HT1080 (cell line): ENCODE data around the gene SPSB4. TPM values are rescaled to one million over a fixed set of nuclear protein-coding genes. Genes with fewer than 3 reads are reported as not detected.
A peak's percentile ranks its signal among the peaks of the same experiment; 100 is the strongest.
"Not testable (repeated sequence)": the region's sequence is repeated elsewhere in the genome, so short reads cannot be mapped to it uniquely, and the experiment has no call there.

ENCODE experiments used
- DNase-seq: peaks from one replicate; pipeline ENCODE4 v3.0.0-alpha.2; 2015; ENCODE audit warnings: low read depth
- polyA plus RNA-seq, 2 experiments: library from polyadenylated mRNA; depleted of rRNA; stranded (reverse); fragments of >200 nt; gene quantifications; 2 replicates each; pipeline ENCODE4 v1.2.3, GENCODE V29; 2015
- total RNA-seq: library from RNA; depleted of rRNA; stranded (reverse); fragments of >200 nt; shearing (Covaris generic); gene quantifications from 2 replicates; pipeline ENCODE4 v1.2.3, GENCODE V29; 2014; rRNA removed

SPSB4 gene
- not detected in 2 replicates for total RNA-seq
- polyA plus RNA-seq (2015; cell fraction: cytosol; rRNA removed) = not detected in 2 replicates
- polyA plus RNA-seq (2015; cell fraction: nucleus; rRNA removed) = not detected in 2 replicates

DNA sequence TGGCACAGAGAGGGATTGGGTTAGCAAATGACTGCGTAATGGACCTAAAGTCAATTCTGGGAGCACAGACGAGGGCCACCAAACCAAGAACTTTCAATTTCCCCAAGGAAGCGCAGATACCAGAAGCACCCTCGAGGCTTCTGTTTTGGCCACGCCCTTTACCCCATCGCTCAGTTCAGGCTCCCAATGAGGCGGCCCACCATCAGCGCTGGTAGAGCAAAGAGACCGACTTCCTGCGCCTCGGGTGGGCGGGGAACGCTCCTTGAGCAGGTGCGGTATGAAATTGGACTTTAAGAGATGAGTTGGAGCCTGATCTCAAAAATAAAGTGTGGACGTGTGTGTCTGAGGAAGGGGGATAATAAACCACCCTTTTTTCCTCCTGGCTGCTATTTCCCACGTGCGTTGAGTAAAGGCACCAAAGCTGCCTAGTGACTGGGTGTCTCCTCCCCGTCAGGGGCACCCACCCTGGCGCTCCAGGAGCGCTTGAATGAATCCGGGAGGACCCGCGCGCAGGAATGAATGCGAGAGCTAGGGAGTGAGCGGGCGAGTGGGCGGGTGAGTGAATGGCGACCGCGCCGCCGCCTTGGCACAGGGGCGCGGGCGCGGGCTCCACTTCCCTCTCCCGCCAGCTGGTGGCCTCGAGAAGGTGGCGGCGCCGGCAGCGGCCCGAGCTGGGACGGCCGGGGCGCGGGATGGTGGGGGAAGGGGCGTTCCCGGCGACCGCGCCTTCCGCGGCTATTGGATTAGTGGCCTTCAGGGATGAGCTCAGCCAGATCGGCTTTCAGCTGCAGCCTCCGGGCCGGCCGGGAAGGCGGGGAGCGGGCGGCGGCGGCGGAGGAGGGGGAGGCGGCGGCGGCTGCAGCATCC, at the start of gene SPSB4:
TSS of gene SPSB4 (plus strand) at position 772 of the 867 bp plus-strand sequence. CDS start 14,758 bp downstream, outside the sequence.
- DNase-seq = no peak

DNA sequence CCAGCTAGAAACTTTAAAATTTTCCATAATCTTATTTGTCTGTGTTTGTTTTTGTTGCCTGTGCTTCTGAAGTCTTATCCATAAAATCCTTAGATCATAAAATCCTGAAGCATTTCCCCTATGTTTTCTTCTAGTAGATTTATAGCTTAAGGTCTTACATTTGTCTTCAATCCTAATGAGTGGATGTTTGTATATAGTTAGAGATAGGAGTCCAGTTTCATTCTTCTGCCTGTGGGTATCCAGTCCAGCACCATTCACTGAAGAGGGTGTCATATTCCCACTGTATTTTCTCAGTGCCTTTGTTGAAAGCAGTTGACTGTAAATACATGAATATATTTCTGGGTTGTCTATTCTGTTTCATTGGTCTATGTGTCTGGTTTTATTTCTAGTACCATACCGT, 44.8 kb upstream of the SPSB4 start:
- DNase-seq = no peak

DNA sequence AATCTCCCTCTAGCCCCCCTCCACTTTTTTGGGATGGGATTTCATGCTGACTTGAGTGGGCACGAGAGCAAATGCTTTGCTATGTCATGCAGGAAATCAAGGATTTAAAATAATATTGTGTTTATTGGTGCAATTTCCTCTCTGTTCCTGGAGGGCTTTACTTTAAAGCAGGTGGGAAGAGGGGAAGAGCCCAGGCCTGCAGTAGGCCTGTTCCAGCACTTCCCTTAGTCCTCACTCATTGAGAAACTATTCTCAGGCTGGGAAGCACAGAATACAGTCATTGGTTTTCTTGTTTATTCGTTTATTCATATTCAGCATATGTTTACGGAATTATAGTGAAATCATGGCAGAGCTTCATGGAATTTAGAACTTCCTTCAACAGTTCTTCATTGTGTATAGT, 41.7 kb upstream of the SPSB4 start:
- no peak for DNase-seq

DNA sequence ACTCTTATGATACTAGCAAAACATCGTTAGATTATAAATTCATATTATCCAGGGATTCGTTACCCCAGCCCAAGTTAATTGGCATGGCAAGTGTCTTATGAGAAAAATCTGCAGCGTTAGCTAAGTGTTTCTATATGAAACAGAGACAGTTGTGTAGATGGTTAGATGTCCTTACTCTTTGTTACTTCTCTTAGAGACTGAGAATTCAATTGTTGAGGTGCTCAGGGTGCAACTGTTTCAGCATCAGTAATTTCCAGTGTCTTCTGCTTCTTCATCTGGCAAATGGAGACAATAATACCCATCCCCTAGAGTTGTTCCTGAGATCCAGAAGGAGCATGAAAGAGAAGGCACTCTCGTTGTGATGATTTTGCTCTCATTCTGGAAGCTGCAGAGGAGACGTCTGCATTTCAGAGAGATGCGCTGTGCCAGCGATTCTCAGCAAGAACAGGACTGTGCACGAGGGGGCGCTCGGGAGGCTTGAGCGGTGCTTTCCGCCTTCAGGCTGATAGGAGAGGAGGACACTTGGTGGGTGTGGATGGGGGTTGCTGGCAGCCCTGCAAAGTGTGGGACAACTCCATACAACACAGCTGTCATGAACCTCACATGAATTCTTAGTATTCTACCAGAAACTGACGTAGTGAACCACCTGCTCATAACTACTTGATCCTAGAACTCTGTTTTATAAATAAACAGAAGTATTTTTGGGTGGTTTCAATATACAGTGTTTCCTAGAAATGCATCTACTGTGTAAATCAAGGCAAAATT, 39.7 kb upstream of the SPSB4 start:
- DNase-seq = peak; percentile 59

DNA sequence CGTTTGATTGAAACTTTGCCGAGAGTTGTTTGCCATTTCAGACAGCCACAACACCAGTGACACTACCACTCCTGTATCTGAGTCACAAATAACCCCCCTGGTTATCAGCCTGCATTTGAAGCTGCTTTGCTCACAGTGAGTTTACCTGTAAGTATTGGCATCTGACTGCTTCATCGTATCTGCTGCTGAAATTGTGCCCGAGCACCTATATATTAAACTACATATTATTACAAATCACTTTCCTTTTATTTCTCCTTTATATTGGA, 39.2 kb upstream of the SPSB4 start:
- no peak for DNase-seq

DNA sequence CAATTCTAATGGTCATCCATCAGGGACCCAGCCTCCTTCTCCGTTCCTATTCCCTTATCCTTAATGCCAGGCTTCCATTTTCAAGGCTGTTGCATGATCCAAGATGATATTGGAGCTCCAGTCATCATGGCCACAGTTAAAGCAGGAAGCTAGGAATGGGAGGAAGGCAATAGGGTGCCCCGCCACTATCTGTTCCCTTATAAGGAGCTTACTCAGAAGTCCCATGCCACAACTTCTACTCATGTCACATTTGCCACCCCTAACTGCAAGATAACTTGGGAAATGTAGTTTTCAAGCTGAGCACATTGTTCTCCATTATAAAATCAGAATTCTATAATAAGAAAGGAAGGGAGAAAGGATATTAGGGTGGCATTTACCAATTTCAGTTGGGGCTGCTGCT, 38.6 kb upstream of the SPSB4 start:
- DNase-seq = no peak

DNA sequence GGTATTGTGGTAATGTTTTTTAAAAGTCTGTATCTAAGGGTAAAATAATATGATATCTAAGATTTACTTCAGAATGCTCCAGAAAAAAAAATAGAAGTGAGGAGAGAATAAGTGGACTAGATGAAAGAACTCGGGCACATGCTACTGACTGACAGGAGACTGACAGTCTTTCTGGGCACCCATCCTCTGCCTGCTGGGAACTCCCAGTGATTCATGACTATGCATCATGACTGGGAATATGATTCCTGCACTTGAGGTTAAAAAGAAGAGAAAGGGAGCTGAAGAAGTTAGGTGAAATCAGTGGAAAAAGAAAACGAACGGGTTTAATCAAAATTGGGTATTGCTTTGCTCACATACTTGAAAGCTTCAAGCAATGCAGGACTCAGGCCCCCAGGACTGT, 35.7 kb upstream of the SPSB4 start:
- peak; percentile 75 for DNase-seq

DNA sequence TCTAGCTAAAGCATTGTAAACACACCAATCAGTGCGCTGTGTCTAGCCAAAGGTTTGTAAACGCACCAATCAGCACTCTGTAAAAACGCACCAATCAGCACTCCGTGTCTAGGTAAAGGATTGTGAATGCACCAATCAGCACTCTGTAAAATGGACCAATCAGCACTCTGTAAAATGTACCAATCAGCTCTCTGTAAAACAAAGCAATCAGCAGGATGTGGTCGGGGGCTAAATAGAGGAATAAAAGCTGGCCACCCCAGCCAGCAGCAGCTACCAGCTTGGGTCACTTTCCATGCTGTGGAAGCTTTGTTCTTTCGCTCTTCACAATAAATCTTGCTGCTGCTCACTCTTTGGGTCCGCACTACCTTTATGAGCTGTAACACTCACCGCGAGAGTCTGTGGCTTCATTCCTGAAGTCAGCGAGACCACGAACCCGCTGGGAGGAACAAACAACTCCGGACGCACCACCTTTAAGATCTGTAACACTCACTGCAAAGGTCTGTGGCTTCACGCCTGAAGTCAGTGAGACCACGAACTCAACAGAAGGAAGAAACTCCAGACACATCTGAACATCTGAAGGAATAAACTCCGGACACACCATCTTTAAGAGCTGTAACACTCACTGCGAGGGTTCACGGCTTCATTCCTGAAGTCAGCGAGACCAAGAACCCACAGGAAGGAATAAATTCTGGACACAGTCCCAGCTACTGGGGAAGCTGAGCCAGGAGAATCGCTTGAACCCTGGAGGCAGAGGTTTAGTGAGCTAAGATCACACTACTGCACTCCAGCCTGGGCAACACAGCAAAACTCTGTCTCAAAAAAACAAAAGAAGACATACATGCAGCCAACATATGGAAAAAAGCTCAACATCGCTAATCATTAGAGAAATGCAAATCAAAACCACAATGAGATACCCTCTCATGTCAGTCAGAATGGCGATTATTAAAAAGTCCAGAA, 33.5 kb upstream of the SPSB4 start:
- DNase-seq = not testable (repeated sequence)

DNA sequence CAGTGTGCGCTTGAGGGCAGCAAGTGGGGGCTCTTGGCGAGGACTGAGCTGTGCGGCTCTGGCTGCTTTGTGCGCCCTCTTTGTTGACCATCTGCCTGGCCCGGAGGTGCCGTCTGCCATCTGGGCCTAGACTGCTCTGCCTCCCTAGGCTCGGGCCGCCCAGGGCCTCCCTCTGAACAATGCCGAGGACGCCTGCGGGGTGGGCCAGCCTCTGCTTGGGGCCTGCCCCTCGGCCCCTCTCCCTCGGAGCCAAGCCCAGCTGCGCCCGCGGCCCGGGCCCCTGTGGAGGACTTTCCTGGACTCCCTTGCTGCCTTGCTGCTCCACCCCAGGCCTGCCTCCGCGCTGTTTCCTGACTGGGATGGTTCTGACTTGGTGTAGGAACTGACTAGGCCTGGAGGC, 31.9 kb upstream of the SPSB4 start:
- no peak for DNase-seq

DNA sequence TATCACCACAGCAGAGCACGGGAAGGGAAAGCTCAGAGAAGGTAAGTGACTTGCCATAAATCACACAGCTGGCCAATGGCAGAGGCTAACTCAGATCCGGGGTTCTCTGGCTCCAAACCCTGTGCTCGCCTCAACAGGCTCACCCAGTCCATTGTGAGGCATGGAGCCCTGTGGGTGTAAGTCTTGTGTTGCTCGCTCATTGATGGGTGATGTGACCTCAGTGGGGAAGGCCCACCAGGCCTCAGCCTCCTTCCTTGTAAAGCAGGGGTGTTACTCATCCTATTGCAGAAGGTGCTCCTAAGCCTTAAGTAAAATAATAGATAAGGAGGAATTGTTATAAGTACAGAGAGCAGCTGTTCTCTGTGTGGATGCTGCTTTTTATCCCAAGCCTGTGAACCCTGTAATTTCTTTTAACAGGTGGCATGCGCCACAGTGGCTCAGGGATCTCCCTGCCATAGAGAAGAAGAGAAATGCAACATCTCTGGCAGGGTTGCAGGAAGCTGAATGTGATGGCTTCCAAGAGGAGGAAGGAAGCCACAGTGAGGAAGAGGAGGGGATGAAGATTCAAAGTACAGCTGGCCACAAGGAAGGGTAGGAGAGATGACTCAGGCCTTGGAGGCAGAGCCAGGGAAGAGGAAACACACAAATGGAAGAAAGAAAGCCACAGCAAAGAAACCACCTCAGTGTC, 30.9 kb upstream of the SPSB4 start:
- DNase-seq = peak; percentile 79

DNA sequence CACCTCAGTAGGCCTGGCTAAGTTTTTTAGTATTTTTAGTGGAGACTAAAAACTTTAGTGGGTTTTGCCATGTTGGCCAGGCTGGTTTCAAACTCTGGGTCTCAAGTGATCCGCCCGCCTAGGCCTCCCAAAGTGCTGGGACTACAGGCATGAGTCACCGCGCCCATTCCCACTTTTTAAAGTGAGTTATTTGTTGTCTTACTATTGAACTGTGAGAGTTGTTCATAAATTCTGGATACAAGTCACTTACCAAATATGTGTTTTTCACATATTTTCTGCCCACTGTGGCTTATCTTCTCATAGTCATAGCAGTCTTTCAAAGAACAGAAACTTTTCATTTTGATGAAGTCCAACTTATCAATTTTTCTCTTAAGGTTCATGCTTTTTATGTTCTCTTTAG, 29.9 kb upstream of the SPSB4 start:
- DNase-seq = peak; percentile 13

DNA sequence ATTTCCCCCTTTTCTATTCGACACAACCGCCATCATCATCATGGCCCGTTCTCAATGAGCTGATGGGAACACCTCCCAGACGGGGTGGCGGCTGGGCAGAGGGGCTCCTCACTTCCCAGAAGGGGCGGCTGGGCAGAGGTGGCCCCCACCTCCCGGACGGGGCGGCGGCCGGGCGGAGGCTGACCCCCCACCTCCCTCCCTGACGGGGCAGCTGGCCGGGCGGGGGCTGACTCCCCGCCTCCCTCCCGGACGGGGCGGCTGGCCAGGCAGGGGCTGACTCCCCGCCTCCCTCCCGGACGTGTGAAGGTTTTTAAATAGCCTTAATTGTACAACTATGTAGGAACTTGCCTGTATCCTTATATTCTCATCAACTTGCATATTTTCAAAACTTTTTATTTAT, 20.9 kb upstream of the SPSB4 start:
- no peak for DNase-seq

DNA sequence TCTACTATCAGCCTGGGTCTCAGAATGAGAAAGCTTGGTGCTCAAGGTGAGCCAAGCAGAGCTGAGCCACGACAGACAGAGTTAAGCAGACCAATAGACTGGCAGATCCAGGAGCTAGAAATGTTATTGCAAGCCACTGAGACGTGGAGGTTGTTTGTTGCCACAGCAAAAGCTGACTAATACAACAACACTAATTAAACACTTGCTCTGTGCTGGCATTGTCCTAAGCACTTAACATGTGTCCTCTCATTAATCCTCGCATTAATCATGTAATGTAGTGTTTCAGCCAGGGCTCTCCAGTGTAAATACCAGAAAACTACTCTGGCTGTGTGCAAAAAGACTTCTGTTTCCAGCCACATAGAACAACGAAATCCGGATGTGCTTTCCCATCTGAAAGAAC, 11.6 kb upstream of the SPSB4 start:
- no peak for DNase-seq

DNA sequence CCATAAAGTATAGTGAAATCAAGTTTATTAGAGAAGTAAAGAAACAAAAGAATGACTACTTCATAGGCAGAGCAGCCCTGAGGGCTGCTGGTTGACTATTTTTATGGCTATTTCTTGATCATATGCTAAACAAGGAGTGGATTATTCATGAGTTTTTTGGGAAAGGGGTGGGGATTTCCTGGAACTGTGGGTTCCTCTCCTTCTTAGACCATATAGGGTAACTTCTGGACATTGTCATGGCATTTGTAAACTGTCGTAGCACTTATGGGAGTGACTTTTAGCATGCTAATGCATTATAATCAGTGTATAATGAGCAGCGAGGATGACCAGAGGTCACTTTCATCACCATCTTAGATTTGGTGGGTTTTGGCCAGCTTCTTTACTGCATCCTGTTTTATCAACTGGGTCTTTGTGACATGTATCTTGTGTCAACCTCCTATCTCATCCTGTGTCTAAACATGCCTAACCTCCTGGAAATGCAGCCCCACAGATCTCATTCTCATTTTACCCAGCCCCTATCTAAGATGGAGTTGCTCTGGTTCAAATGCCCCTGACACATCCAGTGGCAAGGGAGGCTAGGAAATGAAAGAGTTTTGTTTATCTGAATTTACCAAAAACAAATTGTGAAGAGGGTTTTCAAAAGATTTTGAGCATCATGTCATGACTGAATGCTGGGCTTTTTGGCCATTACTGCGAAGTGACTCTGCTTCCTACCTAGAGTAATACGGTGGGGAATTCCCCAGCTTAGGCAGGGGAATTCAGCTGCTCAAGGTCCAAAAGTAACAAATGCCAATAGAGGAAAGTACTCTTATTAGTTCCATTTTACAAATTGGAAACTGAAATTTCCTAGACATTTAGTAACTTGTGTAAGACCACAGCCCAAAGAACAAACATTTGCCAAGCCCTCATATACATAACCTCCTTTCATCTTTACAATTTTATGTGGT, 6.2 kb upstream of the SPSB4 start:
- no peak for DNase-seq

DNA sequence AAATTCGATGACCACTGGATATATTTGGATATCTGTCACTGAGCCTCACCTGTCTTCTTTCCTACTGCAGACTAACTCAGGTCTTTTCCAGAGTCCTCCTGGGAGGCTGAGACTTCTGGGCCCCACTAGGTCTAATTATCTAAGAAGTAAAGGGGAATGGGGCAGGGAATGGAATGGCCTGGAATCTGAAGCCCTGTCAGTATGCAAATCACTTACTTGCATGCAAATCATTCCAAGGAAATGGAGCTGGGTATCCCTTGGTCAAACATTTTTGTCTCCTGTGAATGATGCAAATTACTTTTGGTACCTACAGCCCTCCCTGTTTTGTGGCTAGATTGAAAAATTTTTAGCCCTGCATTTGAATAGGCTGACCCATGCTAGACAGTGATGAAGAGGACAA, 5.3 kb upstream of the SPSB4 start:
- no peak for DNase-seq

DNA sequence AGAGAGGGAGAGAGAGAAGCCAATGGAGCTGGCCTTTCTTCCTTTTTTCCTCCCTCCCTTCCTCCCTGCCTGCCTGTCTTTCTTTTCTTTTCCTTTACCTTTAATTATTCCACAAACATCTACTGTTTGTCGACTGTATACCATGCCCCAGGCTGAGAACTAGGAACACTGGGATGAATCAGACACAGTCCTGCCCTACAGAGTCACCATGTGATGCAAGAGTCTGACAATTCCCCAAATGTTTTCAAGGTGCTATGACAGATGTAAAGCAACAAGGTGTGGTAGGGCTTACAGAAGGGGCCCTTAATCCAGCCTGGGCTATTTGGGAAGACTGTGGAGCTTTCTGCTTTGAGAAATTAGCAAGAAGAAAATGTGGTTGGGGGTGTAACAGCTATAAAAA, 4.0 kb upstream of the SPSB4 start:
- DNase-seq = no peak

DNA sequence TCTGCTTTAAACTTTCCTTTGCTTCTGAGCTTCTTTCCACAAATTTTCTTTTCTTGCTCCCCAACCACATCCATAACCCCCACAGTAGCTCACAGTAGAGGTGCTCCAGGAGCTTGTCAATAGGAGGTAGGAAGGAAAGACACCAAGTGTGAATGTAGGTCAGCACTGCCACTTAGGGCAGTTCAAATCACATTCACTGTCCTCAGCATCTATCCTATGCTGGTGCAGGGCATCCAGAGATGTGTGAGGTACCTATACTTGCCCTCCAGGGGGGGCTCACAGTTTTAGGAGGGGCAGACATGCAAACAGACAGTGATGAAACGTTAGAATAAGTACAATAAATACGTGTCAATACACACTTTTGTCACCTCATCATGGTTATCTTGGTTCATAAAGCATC, 1.5 kb upstream of the SPSB4 start:
- no peak for DNase-seq

DNA sequence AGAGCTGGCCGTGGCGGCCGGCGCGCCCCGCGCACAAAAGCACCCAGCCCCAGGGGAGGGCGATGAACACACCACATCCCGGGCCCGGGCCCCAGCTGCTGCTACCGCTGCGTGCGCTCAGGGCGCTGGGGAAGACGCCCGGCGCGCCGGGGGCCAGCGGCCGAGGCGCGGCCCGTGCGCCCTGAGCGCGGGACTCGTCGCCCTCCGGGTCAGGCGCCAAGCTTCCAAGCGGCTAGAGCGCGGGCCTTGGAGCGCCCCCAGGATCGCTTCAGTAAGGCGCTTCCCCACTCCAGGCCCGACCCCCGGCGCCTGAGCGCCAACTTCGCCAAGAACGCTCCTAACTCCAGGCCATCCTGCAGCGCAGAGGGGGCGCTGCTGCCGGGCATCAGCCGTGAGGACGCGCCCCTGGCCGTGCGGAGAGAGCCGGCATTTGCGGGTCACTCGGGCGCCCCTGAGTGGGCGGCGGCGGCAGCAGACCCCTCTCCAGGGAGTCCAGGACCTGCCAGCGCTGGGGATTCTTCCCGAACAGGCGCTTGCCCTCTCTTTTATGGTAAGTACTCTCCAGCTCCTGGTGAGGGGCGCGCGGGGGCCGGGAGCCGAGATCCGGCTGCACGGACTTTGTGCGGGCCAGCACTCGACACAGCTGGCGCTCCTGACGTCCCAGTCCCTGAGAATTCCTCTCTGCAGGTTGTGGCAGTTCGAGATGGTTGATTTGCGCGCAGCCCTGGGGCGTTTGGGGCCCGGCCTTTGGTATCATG, 475 bp downstream of the SPSB4 start:
- DNase-seq = no peak
